HepG2 (cell line): ENCODE data around the gene PIGK. TPM values are rescaled to one million over a fixed set of nuclear protein-coding genes. Genes with fewer than 3 reads are reported as not detected.

Experiments used
- ATAC-seq: fragments of 200-7000 bp; cut with Tn5 transposase; 3 replicates; pipeline ENCODE4 v1.9.1; 2020; ENCODE audit warnings: mild to moderate bottlenecking, moderate library complexity
- BruUV-seq: library from RNA; stranded (reverse); fragments of 400-500 nt; replicated peaks from 2 replicates; lab custom pipeline; 2021; lab: Mats Ljungman, UMichigan
- CTCF ChIA-PET: fragments of 300-600 bp; formaldehyde crosslinking; extraction: SDS; loops from one replicate; lab custom pipeline; 2021; ENCODE audit warnings: low total read pairs, inconsistent platforms, low intra/inter-chr PET ratio; lab: Yijun Ruan, JAX
- POLR2A ChIA-PET: fragments of 350-600 bp; sonication (Branson Sonifier 250); formaldehyde crosslinking; loops from one replicate; lab custom pipeline; 2020; ENCODE audit warnings: antibody characterized with exemption, inconsistent platforms; lab: Yijun Ruan, JAX
- DNase-seq: peaks from one replicate; pipeline ENCODE4 v3.0.0-alpha.2; 2015; ENCODE audit warnings: low spot score
- FAIRE-seq: peaks from 3 replicates; lab custom pipeline; 2011; peaks lifted over from hg19 to GRCh38; lab: Jason Lieb, UNC
- H2AFZ ChIP-seq: one replicate; pipeline ENCODE4 v1.6.1; 2011; ENCODE audit warnings: low read length, inconsistent platforms
- H3K27ac ChIP-seq: fragments of 300-600 bp; 3 replicates; pipeline ENCODE4 v1.8.0; 2011; ENCODE audit warnings: mixed run types, mild to moderate bottlenecking, mixed read lengths, low read length, inconsistent platforms; ENCODE audit not compliant: insufficient read depth; ENCODE audit errors: extremely low read length
- H3K27me3 ChIP-seq, 2 experiments: fragments of 200-600 bp in 1 of 2; 2 replicates in 1 of 2; 3 replicates in 1 of 2; pipeline versions ENCODE4 v1.6.0 to v1.8.0; 2011; ENCODE audit warnings: low read length in 2 of 2, mild to moderate bottlenecking in 2 of 2, moderate library complexity in 2 of 2, inconsistent platforms in 1 of 2; ENCODE audit not compliant: insufficient read depth in 2 of 2, control insufficient read depth in 1 of 2
- H3K36me3 ChIP-seq, 2 experiments: fragments of 200-600 bp in 1 of 2; replicated peaks in 1 of 2; 2 replicates in 1 of 2; 3 replicates in 1 of 2; pipeline versions ENCODE4 v1.5.1 to v1.8.0; 2011; ENCODE audit warnings: low read length in 2 of 2, inconsistent platforms in 1 of 2; ENCODE audit not compliant: insufficient read depth in 2 of 2, control insufficient read depth in 1 of 2
- H3K4me1 ChIP-seq: 2 replicates; pipeline ENCODE4 v1.5.1; 2012; ENCODE audit warnings: low read length, inconsistent platforms; ENCODE audit not compliant: insufficient read depth
- H3K4me2 ChIP-seq: 2 replicates; pipeline ENCODE4 v1.6.0; 2011; ENCODE audit warnings: low read depth, low read length, inconsistent platforms
- H3K4me3 ChIP-seq, 3 experiments: fragments of 200-600 bp in 1 of 3; sonication (generic), shearing (Covaris generic) in 1 of 3; replicated peaks in 1 of 3; 2 replicates each; pipeline ENCODE4 v1.5.1; 2011 to 2016; ENCODE audit warnings: low read length in 3 of 3, inconsistent platforms in 2 of 3, low read depth in 2 of 3, mild to moderate bottlenecking in 2 of 3, control low read depth in 1 of 3, mixed read lengths in 1 of 3; ENCODE audit not compliant: insufficient read depth in 1 of 3
- H3K79me2 ChIP-seq: one replicate; pipeline ENCODE4 v1.6.1; 2011; ENCODE audit warnings: low read length, inconsistent platforms; ENCODE audit not compliant: insufficient read depth
- H3K9ac ChIP-seq: 2 replicates; pipeline ENCODE4 v1.6.0; 2011; ENCODE audit warnings: mild to moderate bottlenecking, low read depth, low read length, inconsistent platforms; ENCODE audit not compliant: insufficient read depth
- H3K9me3 ChIP-seq: 2 replicates; pipeline ENCODE4 v1.5.1; 2012; ENCODE audit warnings: mild to moderate bottlenecking, low read length
- H4K20me1 ChIP-seq: 2 replicates; pipeline ENCODE4 v1.6.0; 2011; ENCODE audit warnings: inconsistent platforms, mild to moderate bottlenecking, low read length, moderate library complexity; ENCODE audit not compliant: insufficient read depth
- CERS6 ChIP-seq: sonication (generic); formaldehyde crosslinking; IDR thresholded peaks from 2 replicates; pipeline ENCODE4 v1.5.0; 2020; ENCODE audit warnings: missing genetic modification reagents
- CREB1 ChIP-seq, 2 experiments: fragments of 450-650 bp in 1 of 2; IDR thresholded peaks; 2 replicates each; pipeline ENCODE4 v1.6.1; 2016 to 2017; ENCODE audit warnings: control low read depth in 1 of 2, mild to moderate bottlenecking in 1 of 2, missing compliant biosample characterization in 1 of 2, missing genetic modification characterization in 1 of 2
- KLF12 ChIP-seq: sonication (generic); formaldehyde crosslinking; IDR thresholded peaks from 2 replicates; pipeline ENCODE4 v1.4.0; 2020; ENCODE audit warnings: missing genetic modification reagents, borderline replicate concordance
- LCORL ChIP-seq, 2 experiments: fragments of 450-650 bp in 1 of 2; sonication (generic) in 1 of 2; formaldehyde crosslinking in 1 of 2; IDR thresholded peaks; 2 replicates each; pipeline versions ENCODE4 v1.5.0 to v1.6.1; 2017 to 2020; ENCODE audit warnings: antibody characterized with exemption in 1 of 2, missing genetic modification reagents in 1 of 2
- MED8 ChIP-seq: sonication (generic); formaldehyde crosslinking; IDR thresholded peaks from 2 replicates; pipeline ENCODE4 v1.8.1; 2023; ENCODE audit warnings: mild to moderate bottlenecking, missing genetic modification reagents; ENCODE audit not compliant: insufficient replicate concordance
- PBX2 ChIP-seq: IDR thresholded peaks from 2 replicates; pipeline ENCODE4 v1.6.1; 2016; ENCODE audit warnings: control low read depth
- TGIF2 ChIP-seq: IDR thresholded peaks from 2 replicates; pipeline ENCODE4 v1.6.1; 2016; ENCODE audit warnings: control low read depth, missing compliant biosample characterization
- ZBTB38 ChIP-seq: sonication (generic); formaldehyde crosslinking; IDR thresholded peaks from 2 replicates; pipeline ENCODE4 v1.5.1; 2020; ENCODE audit warnings: mild to moderate bottlenecking, missing genetic modification reagents
- ZC3H13 ChIP-seq: sonication (generic); formaldehyde crosslinking; IDR thresholded peaks from 2 replicates; pipeline ENCODE4 v1.8.1; 2023; ENCODE audit warnings: mild to moderate bottlenecking, missing genetic modification reagents, moderate library complexity
- ZNF101 ChIP-seq: sonication (generic); formaldehyde crosslinking; IDR thresholded peaks from 2 replicates; pipeline ENCODE4 v1.4.0; 2020; ENCODE audit warnings: mild to moderate bottlenecking, low read depth, missing genetic modification reagents, borderline replicate concordance
- ZNF12 ChIP-seq: sonication (generic); formaldehyde crosslinking; IDR thresholded peaks from 2 replicates; pipeline ENCODE4 v1.5.0; 2020; ENCODE audit warnings: missing genetic modification reagents
- ZNF614 ChIP-seq: IDR thresholded peaks from 2 replicates; pipeline ENCODE4 v1.6.1; 2018; ENCODE audit warnings: missing biosample characterization, missing genetic modification reagents, inconsistent platforms, borderline replicate concordance
- ZNF790 ChIP-seq: sonication (generic); formaldehyde crosslinking; IDR thresholded peaks from 2 replicates; pipeline ENCODE4 v1.8.0; 2022; ENCODE audit warnings: missing genetic modification reagents, mild to moderate bottlenecking, borderline replicate concordance
- WGBS: methylation state at CpG from one replicate; pipeline ENCODE4 v1.1.6; 2017; ENCODE audit warnings: low lambda C conversion rate; 5-methylcytosine and 5-hydroxymethylcytosine counted together
- in situ Hi-C: cut with HindIII; loops from 2 replicates; pipeline ENCODE4 v1.10.0; 2017; ENCODE audit warnings: low pct_unique_long_range_greater_than_20kb; ENCODE audit not compliant: extremely low pct_ligation_motif_present
- intact Hi-C: fragments of 100-400 bp; cut with micrococcal nuclease; formaldehyde crosslinking; loops from one replicate; pipeline ENCODE4 v1.10.0; 2022; ENCODE audit not compliant: unreplicated experiment
- polyA plus RNA-seq, 8 experiments: library from polyadenylated mRNA; depleted of rRNA in 3 of 8; stranded (reverse) in 7 of 8; unstranded in 1 of 8; fragments of >200 nt; fragmentation: Illumina TruSeq in 4 of 8; extraction: Trizol in 4 of 8; gene quantifications; 2 replicates each; pipeline versions ENCODE4 v1.2.1 to v1.2.3, GENCODE V29; 2011 to 2016; ENCODE audit warnings: low read depth in 4 of 8, missing spikeins in 1 of 8, mixed read lengths in 1 of 8; ENCODE audit not compliant: insufficient read depth in 1 of 8
- total RNA-seq, 5 experiments: library from RNA; depleted of rRNA; stranded (reverse); fragments of >200 nt; fragmentation: Illumina TruSeq; extraction: Trizol; gene quantifications; 2 replicates each; pipeline ENCODE4 v1.2.3, GENCODE V29; 2016; ENCODE audit warnings: low read depth in 1 of 5

The PIGK gene
- total and polyA plus RNA-seq, 2 of the 13 experiments (the other 11 are each of a cell fraction or from before 2014, with no cell fraction given), result 14.7 to 38.5 TPM

- Histone ChIP-seq H3K4me3 (no peak overlapping the region), H3K27me3 (no peaks in the 10 kb centered on the region; a peak in 1 of 5 replicates), H3K9me3 (no peaks in the 10 kb centered on the region)
- no peak for ATAC-seq
- TF ChIP-seq TGIF2 (no peak), KLF12 (CRISPR knock-in tag) (no peak), ZNF614 (CRISPR knock-in tag) (no peak), ZC3H13 (CRISPR knock-in tag) (no peak), CREB1 (IDR thresholded peaks at IDR 0.05) (peak; percentile 65), CREB1 (CRISPR knock-in tag; IDR thresholded peaks at IDR 0.05) (no peak), MED8 (CRISPR knock-in tag) (no peak), ZBTB38 (CRISPR knock-in tag) (no peak), ZNF790 (CRISPR knock-in tag) (no peak)
- TF ChIP-seq, all 625 proteins: peak for 1
- in situ Hi-C loops (no loop called here), intact Hi-C loops (no loop called here)
- Histone ChIP-seq H2AFZ (no peak overlapping the region), H3K27ac (no peak overlapping the region), H4K20me1 (no peaks in the 10 kb centered on the region), H3K4me2 (no peak overlapping the region), H3K4me1 (no peaks in the 10 kb centered on the region), H3K9ac (no peak overlapping the region), H3K36me3 (no peaks in the 10 kb centered on the region), H3K79me2 (no peaks in the 10 kb centered on the region)
- WGBS, result 25% methylated on average over 8 of the region's 20 CpGs
- no peak for DNase-seq
- no peak for FAIRE-seq
- CTCF ChIA-PET, result no interaction called here
- BruUV-seq, result no TSS peak
- POLR2A ChIA-PET, result no interaction called here
Measured at GRCh38 chr1:77044133-77044849, 174.9 kb downstream of the PIGK start.

- no peaks in the 10 kb centered on the region for H3K79me2 ChIP-seq
- H3K4me1 ChIP-seq, result no peaks in the 10 kb centered on the region
- in situ Hi-C loops, result no loop called here
- ATAC-seq (no peak), FAIRE-seq (no peak), DNase-seq (no peak)
- WGBS, result 1% methylated on average over 3 of the region's 3 CpGs
- H3K27ac ChIP-seq, result no peak overlapping the region
- BruUV-seq, result no TSS peak
- ChIA-PET POLR2A (no interaction called here), CTCF (no interaction called here)
- intact Hi-C loops, result no loop called here
- H3K4me3 ChIP-seq, result no peak overlapping the region
- no peaks in the 10 kb centered on the region for H3K27me3 ChIP-seq
- H3K9me3 ChIP-seq, result no peaks in the 10 kb centered on the region
- no peak overlapping the region for H3K4me2 ChIP-seq
- no peaks in the 10 kb centered on the region for H3K36me3 ChIP-seq
- H4K20me1 ChIP-seq, result no peaks in the 10 kb centered on the region; the same call in 1 of the 2 replicates
- no peak overlapping the region for H3K9ac ChIP-seq
- H2AFZ ChIP-seq, result no peak overlapping the region
- no peak for TF ChIP-seq PBX2 (CRISPR knock-in tag)
- TF ChIP-seq CERS6 (CRISPR knock-in tag), result no peak
- no peak for TF ChIP-seq ZNF12 (CRISPR knock-in tag)
- no peak for TF ChIP-seq ZNF101 (CRISPR knock-in tag)
- TF ChIP-seq LCORL (IDR thresholded peaks at IDR 0.05), result no peak
- TF ChIP-seq LCORL (CRISPR knock-in tag; IDR thresholded peaks at IDR 0.05), result no peak
Measured at GRCh38 chr1:77040826-77041225, 178.4 kb downstream of the PIGK start.
